ENCODE results near the gene FAM221B.

FAM221B gene

DNA sequence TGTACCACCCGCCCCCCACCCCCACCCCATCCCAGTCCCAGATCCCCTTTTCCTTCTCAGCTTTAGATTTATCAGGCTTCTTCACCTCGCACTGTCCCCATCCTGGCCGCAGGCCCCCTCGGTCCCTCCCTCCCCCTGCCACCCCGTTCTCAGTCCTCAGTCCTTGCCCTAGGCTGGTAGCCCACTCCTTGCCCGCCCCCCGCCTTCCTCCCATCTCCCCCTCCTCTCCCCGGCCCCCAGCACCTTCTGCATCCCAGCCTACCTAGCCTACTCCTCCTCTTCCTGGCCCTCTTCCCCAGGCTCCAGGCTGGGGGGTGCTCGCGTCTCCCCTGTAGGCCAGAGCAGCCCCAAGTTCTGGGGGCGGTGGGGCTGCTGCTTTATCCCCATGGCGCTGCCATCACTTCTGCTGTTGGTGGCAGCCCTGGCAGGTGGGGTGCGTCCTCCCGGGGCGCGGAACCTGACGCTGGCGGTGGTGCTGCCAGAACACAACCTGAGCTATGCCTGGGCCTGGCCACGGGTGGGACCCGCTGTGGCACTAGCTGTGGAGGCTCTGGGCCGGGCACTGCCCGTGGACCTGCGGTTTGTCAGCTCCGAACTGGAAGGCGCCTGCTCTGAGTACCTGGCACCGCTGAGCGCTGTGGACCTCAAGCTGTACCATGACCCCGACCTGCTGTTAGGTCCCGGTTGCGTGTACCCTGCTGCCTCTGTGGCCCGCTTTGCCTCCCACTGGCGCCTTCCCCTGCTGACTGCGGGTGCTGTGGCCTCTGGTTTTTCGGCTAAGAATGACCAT lies 36.3 kb downstream of the FAM221B start:
- ATAC-seq, result no peak
- TF ChIP-seq ZNF565 (CRISPR knock-in tag; conservative IDR thresholded peaks at IDR 0.05; ENCODE audit: low read depth), result no peak
- no peak for TF ChIP-seq ZFP30 (CRISPR knock-in tag; IDR thresholded peaks at IDR 0.05)
- TF ChIP-seq, protein P1, sequence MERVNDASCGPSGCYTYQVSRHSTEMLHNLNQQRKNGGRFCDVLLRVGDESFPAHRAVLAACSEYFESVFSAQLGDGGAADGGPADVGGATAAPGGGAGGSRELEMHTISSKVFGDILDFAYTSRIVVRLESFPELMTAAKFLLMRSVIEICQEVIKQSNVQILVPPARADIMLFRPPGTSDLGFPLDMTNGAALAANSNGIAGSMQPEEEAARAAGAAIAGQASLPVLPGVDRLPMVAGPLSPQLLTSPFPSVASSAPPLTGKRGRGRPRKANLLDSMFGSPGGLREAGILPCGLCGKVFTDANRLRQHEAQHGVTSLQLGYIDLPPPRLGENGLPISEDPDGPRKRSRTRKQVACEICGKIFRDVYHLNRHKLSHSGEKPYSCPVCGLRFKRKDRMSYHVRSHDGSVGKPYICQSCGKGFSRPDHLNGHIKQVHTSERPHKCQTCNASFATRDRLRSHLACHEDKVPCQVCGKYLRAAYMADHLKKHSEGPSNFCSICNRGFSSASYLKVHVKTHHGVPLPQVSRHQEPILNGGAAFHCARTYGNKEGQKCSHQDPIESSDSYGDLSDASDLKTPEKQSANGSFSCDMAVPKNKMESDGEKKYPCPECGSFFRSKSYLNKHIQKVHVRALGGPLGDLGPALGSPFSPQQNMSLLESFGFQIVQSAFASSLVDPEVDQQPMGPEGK (CRISPR knock-in tag; IDR thresholded peaks at IDR 0.05; ENCODE audit: borderline replicate concordance), result no peak
- no peak for TF ChIP-seq PPARA (CRISPR knock-in tag; IDR thresholded peaks at IDR 0.05; ENCODE audit: borderline replicate concordance)
- no peak for TF ChIP-seq ZC3H10 (CRISPR knock-in tag; IDR thresholded peaks at IDR 0.05)
- no peak for TF ChIP-seq GLIS3 (CRISPR knock-in tag; IDR thresholded peaks at IDR 0.05)
- TF ChIP-seq SNAI2 (CRISPR knock-in tag; IDR thresholded peaks at IDR 0.05), result no peak
- TF ChIP-seq ZFP3 (CRISPR knock-in tag; IDR thresholded peaks at IDR 0.05), result no peak
- TF ChIP-seq ESRRG (CRISPR knock-in tag; IDR thresholded peaks at IDR 0.05), result no peak
- TF ChIP-seq, protein P2, sequence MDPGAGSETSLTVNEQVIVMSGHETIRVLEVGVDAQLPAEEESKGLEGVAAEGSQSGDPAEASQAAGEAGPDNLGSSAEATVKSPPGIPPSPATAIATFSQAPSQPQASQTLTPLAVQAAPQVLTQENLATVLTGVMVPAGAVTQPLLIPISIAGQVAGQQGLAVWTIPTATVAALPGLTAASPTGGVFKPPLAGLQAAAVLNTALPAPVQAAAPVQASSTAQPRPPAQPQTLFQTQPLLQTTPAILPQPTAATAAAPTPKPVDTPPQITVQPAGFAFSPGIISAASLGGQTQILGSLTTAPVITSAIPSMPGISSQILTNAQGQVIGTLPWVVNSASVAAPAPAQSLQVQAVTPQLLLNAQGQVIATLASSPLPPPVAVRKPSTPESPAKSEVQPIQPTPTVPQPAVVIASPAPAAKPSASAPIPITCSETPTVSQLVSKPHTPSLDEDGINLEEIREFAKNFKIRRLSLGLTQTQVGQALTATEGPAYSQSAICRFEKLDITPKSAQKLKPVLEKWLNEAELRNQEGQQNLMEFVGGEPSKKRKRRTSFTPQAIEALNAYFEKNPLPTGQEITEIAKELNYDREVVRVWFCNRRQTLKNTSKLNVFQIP (CRISPR knock-in tag; IDR thresholded peaks at IDR 0.05; ENCODE audit: borderline replicate concordance, low read depth), result no peak
- TF ChIP-seq, protein P3, sequence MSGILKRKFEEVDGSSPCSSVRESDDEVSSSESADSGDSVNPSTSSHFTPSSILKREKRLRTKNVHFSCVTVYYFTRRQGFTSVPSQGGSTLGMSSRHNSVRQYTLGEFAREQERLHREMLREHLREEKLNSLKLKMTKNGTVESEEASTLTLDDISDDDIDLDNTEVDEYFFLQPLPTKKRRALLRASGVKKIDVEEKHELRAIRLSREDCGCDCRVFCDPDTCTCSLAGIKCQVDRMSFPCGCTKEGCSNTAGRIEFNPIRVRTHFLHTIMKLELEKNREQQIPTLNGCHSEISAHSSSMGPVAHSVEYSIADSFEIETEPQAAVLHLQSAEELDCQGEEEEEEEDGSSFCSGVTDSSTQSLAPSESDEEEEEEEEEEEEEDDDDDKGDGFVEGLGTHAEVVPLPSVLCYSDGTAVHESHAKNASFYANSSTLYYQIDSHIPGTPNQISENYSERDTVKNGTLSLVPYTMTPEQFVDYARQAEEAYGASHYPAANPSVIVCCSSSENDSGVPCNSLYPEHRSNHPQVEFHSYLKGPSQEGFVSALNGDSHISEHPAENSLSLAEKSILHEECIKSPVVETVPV (CRISPR knock-in tag; IDR thresholded peaks at IDR 0.05), result no peak
- no peak for TF ChIP-seq ISL1 (CRISPR knock-in tag; IDR thresholded peaks at IDR 0.05)
- no peak for TF ChIP-seq RARB (CRISPR knock-in tag; IDR thresholded peaks at IDR 0.05)

DNA sequence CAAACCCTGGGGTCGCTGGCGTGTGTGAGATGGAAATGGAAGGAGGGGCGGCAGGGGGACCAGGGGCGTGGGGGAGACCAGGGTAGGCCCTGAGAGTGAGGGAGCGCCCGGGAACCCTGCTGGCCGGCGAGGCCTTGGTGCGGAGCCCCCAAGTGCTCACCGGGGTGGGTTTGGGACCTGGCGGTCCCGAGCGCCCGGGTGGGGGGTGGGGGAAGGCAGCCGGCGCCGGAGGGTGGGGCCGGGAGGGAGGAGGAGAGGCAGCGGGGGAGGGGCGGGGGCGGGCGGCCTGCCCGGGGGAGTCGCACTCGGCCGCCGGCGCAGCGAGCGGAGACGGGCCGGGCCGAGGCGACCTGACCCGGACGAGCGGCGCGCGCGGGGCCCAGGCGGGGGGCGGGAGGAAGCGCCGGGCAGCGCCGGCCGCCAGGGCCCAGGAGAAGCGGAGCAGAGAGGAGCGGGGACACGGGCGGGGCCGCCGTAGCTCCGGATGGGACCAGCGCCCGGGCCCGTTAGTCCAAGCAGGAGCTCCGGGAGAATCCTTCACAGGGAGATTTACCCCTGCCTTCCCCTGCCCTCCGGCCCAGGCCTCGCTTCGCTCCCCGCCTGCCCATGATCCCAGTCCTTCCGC lies 37.1 kb downstream of the FAM221B start, which contains the start of gene NPR2:
TSS of gene NPR2 (plus strand) at position 295 of the 625 bp plus-strand sequence. CDS start 818 bp downstream, outside the sequence.
- no peak for ATAC-seq
- TF ChIP-seq RARB (CRISPR knock-in tag; IDR thresholded peaks at IDR 0.05), result no peak
- TF ChIP-seq ESRRG (CRISPR knock-in tag; IDR thresholded peaks at IDR 0.05), result no peak
- no peak for TF ChIP-seq ZNF8 (CRISPR knock-in tag; IDR thresholded peaks at IDR 0.05)
- no peak for TF ChIP-seq SNAI2 (CRISPR knock-in tag; IDR thresholded peaks at IDR 0.05)
- TF ChIP-seq, protein P3 (CRISPR knock-in tag; IDR thresholded peaks at IDR 0.05), result no peak
- TF ChIP-seq, protein P4, sequence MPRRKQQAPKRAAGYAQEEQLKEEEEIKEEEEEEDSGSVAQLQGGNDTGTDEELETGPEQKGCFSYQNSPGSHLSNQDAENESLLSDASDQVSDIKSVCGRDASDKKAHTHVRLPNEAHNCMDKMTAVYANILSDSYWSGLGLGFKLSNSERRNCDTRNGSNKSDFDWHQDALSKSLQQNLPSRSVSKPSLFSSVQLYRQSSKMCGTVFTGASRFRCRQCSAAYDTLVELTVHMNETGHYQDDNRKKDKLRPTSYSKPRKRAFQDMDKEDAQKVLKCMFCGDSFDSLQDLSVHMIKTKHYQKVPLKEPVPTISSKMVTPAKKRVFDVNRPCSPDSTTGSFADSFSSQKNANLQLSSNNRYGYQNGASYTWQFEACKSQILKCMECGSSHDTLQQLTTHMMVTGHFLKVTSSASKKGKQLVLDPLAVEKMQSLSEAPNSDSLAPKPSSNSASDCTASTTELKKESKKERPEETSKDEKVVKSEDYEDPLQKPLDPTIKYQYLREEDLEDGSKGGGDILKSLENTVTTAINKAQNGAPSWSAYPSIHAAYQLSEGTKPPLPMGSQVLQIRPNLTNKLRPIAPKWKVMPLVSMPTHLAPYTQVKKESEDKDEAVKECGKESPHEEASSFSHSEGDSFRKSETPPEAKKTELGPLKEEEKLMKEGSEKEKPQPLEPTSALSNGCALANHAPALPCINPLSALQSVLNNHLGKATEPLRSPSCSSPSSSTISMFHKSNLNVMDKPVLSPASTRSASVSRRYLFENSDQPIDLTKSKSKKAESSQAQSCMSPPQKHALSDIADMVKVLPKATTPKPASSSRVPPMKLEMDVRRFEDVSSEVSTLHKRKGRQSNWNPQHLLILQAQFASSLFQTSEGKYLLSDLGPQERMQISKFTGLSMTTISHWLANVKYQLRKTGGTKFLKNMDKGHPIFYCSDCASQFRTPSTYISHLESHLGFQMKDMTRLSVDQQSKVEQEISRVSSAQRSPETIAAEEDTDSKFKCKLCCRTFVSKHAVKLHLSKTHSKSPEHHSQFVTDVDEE (CRISPR knock-in tag; IDR thresholded peaks at IDR 0.05), result no peak
- TF ChIP-seq, protein P2 (CRISPR knock-in tag; IDR thresholded peaks at IDR 0.05; ENCODE audit: borderline replicate concordance, low read depth), result no peak
- TF ChIP-seq TCF4 (CRISPR knock-in tag; IDR thresholded peaks at IDR 0.05; ENCODE audit: borderline replicate concordance), result no peak
- TF ChIP-seq ZNF565 (CRISPR knock-in tag; conservative IDR thresholded peaks at IDR 0.05; ENCODE audit: low read depth), result no peak
- TF ChIP-seq PPARA (CRISPR knock-in tag; IDR thresholded peaks at IDR 0.05; ENCODE audit: borderline replicate concordance), result no peak
- TF ChIP-seq, protein P1 (CRISPR knock-in tag; IDR thresholded peaks at IDR 0.05; ENCODE audit: borderline replicate concordance), result no peak
- TF ChIP-seq ZFP30 (CRISPR knock-in tag; IDR thresholded peaks at IDR 0.05), result no peak
- TF ChIP-seq, protein P5, sequence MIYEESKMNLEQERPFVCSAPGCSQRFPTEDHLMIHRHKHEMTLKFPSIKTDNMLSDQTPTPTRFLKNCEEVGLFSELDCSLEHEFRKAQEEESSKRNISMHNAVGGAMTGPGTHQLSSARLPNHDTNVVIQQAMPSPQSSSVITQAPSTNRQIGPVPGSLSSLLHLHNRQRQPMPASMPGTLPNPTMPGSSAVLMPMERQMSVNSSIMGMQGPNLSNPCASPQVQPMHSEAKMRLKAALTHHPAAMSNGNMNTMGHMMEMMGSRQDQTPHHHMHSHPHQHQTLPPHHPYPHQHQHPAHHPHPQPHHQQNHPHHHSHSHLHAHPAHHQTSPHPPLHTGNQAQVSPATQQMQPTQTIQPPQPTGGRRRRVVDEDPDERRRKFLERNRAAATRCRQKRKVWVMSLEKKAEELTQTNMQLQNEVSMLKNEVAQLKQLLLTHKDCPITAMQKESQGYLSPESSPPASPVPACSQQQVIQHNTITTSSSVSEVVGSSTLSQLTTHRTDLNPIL (CRISPR knock-in tag; IDR thresholded peaks at IDR 0.05; ENCODE audit: low read depth), result no peak
- TF ChIP-seq CSDC2 (CRISPR knock-in tag; IDR thresholded peaks at IDR 0.05), result no peak
- TF ChIP-seq TOX (CRISPR knock-in tag; IDR thresholded peaks at IDR 0.05; ENCODE audit: borderline replicate concordance), result no peak
- TF ChIP-seq ISL1 (CRISPR knock-in tag; IDR thresholded peaks at IDR 0.05), result no peak
- TF ChIP-seq OSR1 (CRISPR knock-in tag; IDR thresholded peaks at IDR 0.05), result no peak
- TF ChIP-seq GLIS3 (CRISPR knock-in tag; IDR thresholded peaks at IDR 0.05), result no peak
- no peak for TF ChIP-seq BACH2 (CRISPR knock-in tag; IDR thresholded peaks at IDR 0.05; ENCODE audit: borderline replicate concordance)
- no peak for TF ChIP-seq ZC3H10 (CRISPR knock-in tag; IDR thresholded peaks at IDR 0.05)

Data from SK-N-SH treated with all-trans-retinoic acid at 6 μM for 48 hours (cell line).